K562 (cell line): ENCODE results near the gene CDKN1C. TPM values are rescaled to one million over a fixed set of nuclear protein-coding genes. Genes with fewer than 3 reads are reported as not detected.

Source experiments
- ATAC-seq: fragments of 200-7000 bp; cut with Tn5 transposase; 3 replicates; pipeline ENCODE4 v1.9.1; 2020; ENCODE audit warnings: moderate library complexity
- BruUV-seq: library from RNA; stranded (reverse); fragments of 400-500 nt; replicated peaks from 2 replicates; lab custom pipeline; 2021; lab: Mats Ljungman, UMichigan
- CTCF ChIA-PET: fragments of 300-600 bp; formaldehyde crosslinking; extraction: SDS; loops from one replicate; lab custom pipeline; 2021; ENCODE audit warnings: low intra/inter-chr PET ratio; lab: Yijun Ruan, JAX
- POLR2A ChIA-PET: fragments of 300-600, 350-650 bp; sonication (Branson Sonifier 250); formaldehyde crosslinking; extraction: SDS; loops from one replicate; lab custom pipeline; 2021; ENCODE audit warnings: antibody characterized with exemption, inconsistent platforms; lab: Yijun Ruan, JAX
- DNase-seq, 4 experiments: peaks; one replicate each; pipeline versions ENCODE4 v3.0.0 to v3.0.0-alpha.2; 2011 to 2018; ENCODE audit warnings: low spot score in 3 of 4, mixed read lengths in 3 of 4; ENCODE audit errors: extremely low read depth in 1 of 4
- FAIRE-seq: peaks from 2 replicates; lab custom pipeline; 2011; peaks lifted over from hg19 to GRCh38; lab: Jason Lieb, UNC
- H2AFZ ChIP-seq: 2 replicates; pipeline ENCODE4 v1.6.0; 2011; ENCODE audit warnings: low read depth, low read length, control low read depth, inconsistent platforms
- H3K27ac ChIP-seq: fragments of 200-600 bp; 3 replicates; pipeline ENCODE4 v1.8.0; 2011; ENCODE audit warnings: low read depth, mild to moderate bottlenecking, control low read depth, inconsistent platforms, low read length, moderate library complexity, mixed read lengths; ENCODE audit errors: extremely low read depth
- H3K27me3 ChIP-seq, 2 experiments: fragments of 300-600 bp in 1 of 2; 2 replicates in 1 of 2; 3 replicates in 1 of 2; pipeline versions ENCODE4 v1.6.0 to v1.8.0; 2011; ENCODE audit warnings: inconsistent platforms in 2 of 2, low read length in 2 of 2, mild to moderate bottlenecking in 1 of 2, mixed read lengths in 1 of 2, moderate library complexity in 1 of 2; ENCODE audit not compliant: control insufficient read depth in 2 of 2, insufficient read depth in 2 of 2
- H3K36me3 ChIP-seq: fragments of 300-600 bp; 3 replicates; pipeline ENCODE4 v1.8.0; 2011; ENCODE audit warnings: mild to moderate bottlenecking, low read length, inconsistent platforms; ENCODE audit not compliant: control insufficient read depth, insufficient read depth
- H3K4me1 ChIP-seq, 2 experiments: fragments of 200-600 bp in 1 of 2; replicated peaks in 1 of 2; 2 replicates in 1 of 2; 3 replicates in 1 of 2; pipeline versions ENCODE4 v1.5.1 to v1.8.0; 2011; ENCODE audit warnings: inconsistent platforms in 2 of 2, low read length in 2 of 2, mild to moderate bottlenecking in 1 of 2, mixed read lengths in 1 of 2, moderate library complexity in 1 of 2; ENCODE audit not compliant: control insufficient read depth in 2 of 2, insufficient read depth in 2 of 2
- H3K4me2 ChIP-seq: 2 replicates; pipeline ENCODE4 v1.6.1; 2011; ENCODE audit warnings: low read length, control low read depth, inconsistent platforms, mixed read lengths; ENCODE audit not compliant: insufficient read depth
- H3K4me3 ChIP-seq: fragments of 200-600 bp; sonication (generic), shearing (Covaris generic); 2 replicates; pipeline ENCODE4 v1.5.1; 2016; ENCODE audit warnings: control low read depth, inconsistent platforms
- H3K79me2 ChIP-seq: fragments of 200-600 bp; 3 replicates; pipeline ENCODE4 v1.8.0; 2011; ENCODE audit warnings: low read length, inconsistent platforms; ENCODE audit not compliant: control insufficient read depth, insufficient read depth
- H3K9ac ChIP-seq, 2 experiments: 2 replicates each; pipeline versions ENCODE4 v1.6.0 to v1.6.1; 2011; ENCODE audit warnings: low read depth in 2 of 2, low read length in 2 of 2, control low read depth in 1 of 2, inconsistent platforms in 1 of 2, mild to moderate bottlenecking in 1 of 2, mixed read lengths in 1 of 2; ENCODE audit not compliant: insufficient read depth in 1 of 2
- H3K9me1 ChIP-seq: one replicate; pipeline ENCODE4 v1.6.0; 2011; ENCODE audit warnings: inconsistent platforms, mild to moderate bottlenecking, low read length, moderate library complexity; ENCODE audit not compliant: control insufficient read depth, insufficient read depth
- H3K9me3 ChIP-seq: replicated peaks from 2 replicates; pipeline ENCODE4 v1.5.1; 2011; ENCODE audit warnings: low read depth, low read length, inconsistent platforms; ENCODE audit not compliant: control insufficient read depth, insufficient read depth
- H4K20me1 ChIP-seq: replicated peaks from 2 replicates; pipeline ENCODE4 v1.6.1; 2011; ENCODE audit warnings: low read length, inconsistent platforms, mixed read lengths; ENCODE audit not compliant: control insufficient read depth, insufficient read depth
- NONO ChIP-seq, 2 experiments: fragments of 200-400 bp in 1 of 2; fragments of 450-650 bp in 1 of 2; formaldehyde crosslinking in 1 of 2; IDR thresholded peaks; 2 replicates each; pipeline ENCODE4 v1.6.1; 2017; ENCODE audit warnings: low read depth in 2 of 2, mild to moderate bottlenecking in 2 of 2, moderate library complexity in 2 of 2, low read length in 1 of 2
- POLR2G ChIP-seq: fragments of 200-400 bp; formaldehyde crosslinking; IDR thresholded peaks from 2 replicates; pipeline ENCODE4 v1.6.1; 2017; ENCODE audit warnings: low read depth, mild to moderate bottlenecking, antibody characterized with exemption, low read length, moderate library complexity
- SMARCA4 ChIP-seq: fragments of 450-650 bp; IDR thresholded peaks from 2 replicates; pipeline ENCODE4 v1.6.1; 2016
- USF1 ChIP-seq: sonication (generic); formaldehyde crosslinking; IDR thresholded peaks from 2 replicates; pipeline ENCODE4 v1.9.0; 2022; ENCODE audit warnings: mild to moderate bottlenecking, missing genetic modification reagents
- ZBTB40 ChIP-seq, 2 experiments: fragments of 450-650 bp in 1 of 2; sonication (generic) in 1 of 2; formaldehyde crosslinking in 1 of 2; IDR thresholded peaks; 2 replicates each; pipeline versions ENCODE4 v1.7.1 to v1.9.0; 2016 to 2022; ENCODE audit warnings: inconsistent platforms in 1 of 2, mild to moderate bottlenecking in 1 of 2, missing genetic modification reagents in 1 of 2
- ZNF316 ChIP-seq: fragments of 450-650 bp; IDR thresholded peaks from 2 replicates; pipeline ENCODE4 v1.6.1; 2016
- ZNF384 ChIP-seq: IDR thresholded peaks from 2 replicates; pipeline ENCODE4 v1.6.1; 2012; ENCODE audit warnings: low read depth, low read length, improper control_type of control experiment
- ZNF766 ChIP-seq: fragments of 200-800 bp; sonication (Bioruptor generic); conservative IDR thresholded peaks from 2 replicates; pipeline ENCODE4 v1.6.1; 2016; ENCODE audit warnings: missing genetic modification characterization, missing compliant biosample characterization
- WGBS: fragments of 100-300 bp; shearing (Covaris generic); methylation state at CpG from one replicate; pipeline ENCODE4 v1.1.6; 2016; ENCODE audit warnings: low coverage, mixed read lengths; ENCODE audit not compliant: insufficient coverage; ENCODE audit errors: missing lambda C conversion rate; 5-methylcytosine and 5-hydroxymethylcytosine counted together
- in situ Hi-C: fragments of 300-500 bp; cut with MboI; formaldehyde crosslinking; loops from 4 replicates; pipeline ENCODE4 v1.15.0; 2018; ENCODE audit warnings: inconsistent platforms, mixed read lengths
- intact Hi-C: fragments of 100-400 bp; cut with micrococcal nuclease; formaldehyde crosslinking; loops from 2 replicates; pipeline ENCODE4 v1.14.2; 2022
- polyA plus RNA-seq, 8 experiments: library from polyadenylated mRNA; depleted of rRNA in 4 of 8; stranded (reverse) in 5 of 8; unstranded in 3 of 8; fragments of >200 nt; fragmentation: Nextera tagmentation in 2 of 8; fragmentation: Illumina TruSeq in 1 of 8; extraction: Ambion mirVana in 2 of 8; extraction: Trizol in 1 of 8; gene quantifications; 2 replicates each; pipeline versions ENCODE4 v1.2.1 to v1.2.3, GENCODE V29; 2011 to 2014; ENCODE audit warnings: inconsistent platforms in 1 of 8, missing spikeins in 1 of 8
- total RNA-seq, 7 experiments: library from RNA; depleted of rRNA in 6 of 7; stranded (reverse); fragments of >200 nt in 6 of 7; fragmentation: Illumina TruSeq in 2 of 7; extraction: Trizol in 2 of 7; gene quantifications; 2 replicates each; pipeline versions ENCODE4 v1.2.1 to v1.2.3, GENCODE V29; 2011 to 2021; ENCODE audit warnings: low replicate concordance in 1 of 7

The CDKN1C gene
- total and polyA plus RNA-seq, 9 of the 15 experiments (the other 6 are each of a cell fraction or from before 2014, with no cell fraction given): 2.8 to 21.1 (median 9.3) TPM

- FAIRE-seq (no peak), ATAC-seq (no peak), DNase-seq (no peak)
- intact Hi-C loops (no loop called here), in situ Hi-C loops (no loop called here)
- Histone ChIP-seq H3K27ac (no peak overlapping the region), H3K4me3 (no peak overlapping the region), H3K9me3 (no peaks in the 10 kb centered on the region), H3K36me3 (no peaks in the 10 kb centered on the region), H2AFZ (no peak overlapping the region), H3K27me3 (no peaks in the 10 kb centered on the region), H3K4me1 (peaks cover 0 to 69% of the 10 kb centered on the region in 2 experiments; a peak in 2 of 5 replicates), H3K79me2 (no peaks in the 10 kb centered on the region), H3K4me2 (no peak overlapping the region), H3K9me1 (no peaks in the 10 kb centered on the region), H3K9ac (peak overlapping the region in 1 of 2 experiments; percentile 68; a peak in 1 of 4 replicates), H4K20me1 (no peaks in the 10 kb centered on the region)
- ChIA-PET CTCF (no interaction called here), POLR2A (interaction anchor here (0.6 kb wide), 1 partner anchor 20 kb away, joined by 3 read pairs; no protein-coding TSS in a partner anchor)
- 52% methylated on average over 7 of the region's 9 CpGs for WGBS
- TF ChIP-seq ZNF384 (no peak), NONO (IDR thresholded peaks at IDR 0.05; ENCODE audit: low read depth in 2 of 2, low read length in 1 of 2) (no peak), ZNF316 (no peak), SMARCA4 (no peak), POLR2G (peak; percentile 55), ZNF766 (CRISPR knock-in tag) (no peak), USF1 (CRISPR knock-in tag) (0 out of 2 replicates have a peak, but pooled peaks have one; percentile 4), ZBTB40 (IDR thresholded peaks at IDR 0.05) (no peak), ZBTB40 (CRISPR knock-in tag; IDR thresholded peaks at IDR 0.05) (no peak)
- BruUV-seq: no TSS peak
Measured at GRCh38 chr11:2919188-2919587, 33.6 kb upstream of the CDKN1C start.
